GM19438 (cell line): ENCODE data around the gene PAPPA2.
"Not testable (repeated sequence)": the region's sequence is repeated elsewhere in the genome, so short reads cannot be mapped to it uniquely, and the experiment has no call there.

Source experiments
- ATAC-seq: cut with Tn5 transposase; IDR thresholded peaks from one replicate; pipeline ENCODE4 v1.9.1; 2021; ENCODE audit warnings: low read depth; ENCODE audit not compliant: unreplicated experiment

The PAPPA2 gene, protein sequence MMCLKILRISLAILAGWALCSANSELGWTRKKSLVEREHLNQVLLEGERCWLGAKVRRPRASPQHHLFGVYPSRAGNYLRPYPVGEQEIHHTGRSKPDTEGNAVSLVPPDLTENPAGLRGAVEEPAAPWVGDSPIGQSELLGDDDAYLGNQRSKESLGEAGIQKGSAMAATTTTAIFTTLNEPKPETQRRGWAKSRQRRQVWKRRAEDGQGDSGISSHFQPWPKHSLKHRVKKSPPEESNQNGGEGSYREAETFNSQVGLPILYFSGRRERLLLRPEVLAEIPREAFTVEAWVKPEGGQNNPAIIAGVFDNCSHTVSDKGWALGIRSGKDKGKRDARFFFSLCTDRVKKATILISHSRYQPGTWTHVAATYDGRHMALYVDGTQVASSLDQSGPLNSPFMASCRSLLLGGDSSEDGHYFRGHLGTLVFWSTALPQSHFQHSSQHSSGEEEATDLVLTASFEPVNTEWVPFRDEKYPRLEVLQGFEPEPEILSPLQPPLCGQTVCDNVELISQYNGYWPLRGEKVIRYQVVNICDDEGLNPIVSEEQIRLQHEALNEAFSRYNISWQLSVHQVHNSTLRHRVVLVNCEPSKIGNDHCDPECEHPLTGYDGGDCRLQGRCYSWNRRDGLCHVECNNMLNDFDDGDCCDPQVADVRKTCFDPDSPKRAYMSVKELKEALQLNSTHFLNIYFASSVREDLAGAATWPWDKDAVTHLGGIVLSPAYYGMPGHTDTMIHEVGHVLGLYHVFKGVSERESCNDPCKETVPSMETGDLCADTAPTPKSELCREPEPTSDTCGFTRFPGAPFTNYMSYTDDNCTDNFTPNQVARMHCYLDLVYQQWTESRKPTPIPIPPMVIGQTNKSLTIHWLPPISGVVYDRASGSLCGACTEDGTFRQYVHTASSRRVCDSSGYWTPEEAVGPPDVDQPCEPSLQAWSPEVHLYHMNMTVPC (N-terminal part only)

DNA sequence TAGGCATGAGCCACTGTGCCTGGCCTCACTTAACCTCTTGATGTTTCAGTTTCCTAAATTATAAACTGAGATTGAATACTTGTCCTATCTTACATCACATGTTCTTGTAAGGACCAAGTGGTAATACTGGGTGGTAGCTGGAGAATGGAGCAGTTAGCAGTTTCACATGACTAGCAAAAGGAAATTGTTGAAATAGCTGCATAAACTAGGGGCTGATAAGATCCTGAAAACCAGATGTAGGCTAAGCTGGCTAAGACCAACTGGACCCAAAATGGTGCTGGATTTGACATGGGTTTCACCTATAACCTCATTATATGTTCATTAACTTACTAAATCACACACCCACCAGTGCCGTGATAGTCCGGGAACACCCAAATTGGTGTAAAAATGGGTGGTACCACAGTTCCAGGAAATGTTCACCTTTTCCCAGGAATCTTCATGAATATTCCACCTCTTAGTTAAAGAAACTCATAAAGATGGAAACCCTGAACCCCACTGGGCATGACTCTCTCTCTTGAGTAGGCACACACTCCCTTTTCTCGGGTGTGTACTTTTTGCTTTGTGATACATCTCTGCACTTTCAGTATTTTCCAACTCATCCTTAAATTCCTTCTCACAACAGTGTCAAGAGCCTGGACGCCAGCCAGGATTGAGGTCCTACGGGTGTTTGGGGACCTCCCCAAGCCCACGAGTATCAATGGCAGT is at the start of gene PAPPA2:
Gene PAPPA2, plus strand, starts transcription at position 502 of the 705 bp plus-strand sequence. CDS start 93,148 bp downstream, outside the sequence.
- ATAC-seq, result no peak

DNA sequence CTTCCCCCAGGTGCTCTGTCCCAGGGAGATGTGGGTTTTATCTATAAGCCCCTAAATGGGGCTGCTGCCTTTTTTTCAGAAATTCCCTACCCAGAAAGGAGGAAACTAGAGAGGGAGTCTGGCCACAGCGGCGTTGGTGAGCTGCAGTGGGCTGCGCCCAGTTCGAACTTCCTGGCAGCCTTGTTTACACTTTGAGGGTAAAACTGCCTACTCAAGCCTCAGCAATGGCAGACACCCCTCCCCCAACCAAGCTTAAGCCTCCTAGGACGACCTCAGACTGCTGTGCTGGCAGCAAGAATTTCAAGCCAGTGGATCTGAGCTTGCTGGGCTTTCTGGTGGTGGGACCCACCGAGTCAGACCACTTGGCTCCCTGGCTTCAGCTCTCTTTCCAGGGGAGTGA is 46.2 kb upstream of the PAPPA2 start:
- ATAC-seq, result no peak

DNA sequence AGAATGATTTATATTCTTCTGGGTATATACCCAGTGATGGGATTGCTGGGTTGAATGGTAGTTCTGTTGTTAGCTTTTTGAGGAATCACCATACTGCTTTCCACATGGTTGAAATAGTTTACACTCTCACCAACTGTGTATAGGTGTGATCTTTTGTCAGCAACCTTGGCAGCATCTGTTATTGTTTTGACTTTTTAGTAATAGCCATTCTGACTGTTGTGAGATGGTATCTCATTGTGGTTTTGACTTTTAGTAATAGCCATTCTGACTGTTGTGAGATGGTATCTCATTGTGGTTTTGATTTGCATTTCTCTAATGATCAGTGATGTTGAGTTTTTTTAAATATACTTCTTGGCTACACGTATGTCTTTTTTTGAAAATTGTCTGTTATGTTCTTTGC is 43.4 kb upstream of the PAPPA2 start:
- ATAC-seq, result not testable (repeated sequence)

DNA sequence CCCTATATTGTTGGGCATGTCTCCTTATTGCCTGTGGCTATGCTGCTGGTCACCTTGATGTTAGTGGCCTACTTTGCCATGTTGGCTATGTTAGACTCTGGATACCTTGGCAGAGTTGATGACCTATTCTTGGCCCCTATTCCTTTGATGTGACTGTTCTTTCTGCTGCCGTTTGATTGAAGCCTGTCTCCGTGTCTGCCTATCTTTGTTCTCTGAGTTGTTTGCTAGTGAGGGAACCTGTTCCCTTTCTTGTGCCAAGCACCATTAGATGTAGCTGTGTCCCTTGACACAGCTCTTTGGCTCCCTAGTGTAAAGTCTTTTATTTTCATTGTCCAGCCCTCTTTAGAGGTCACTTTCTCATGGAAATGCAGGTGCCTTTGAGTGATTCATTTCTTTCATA is 28.7 kb upstream of the PAPPA2 start:
- no peak for ATAC-seq

DNA sequence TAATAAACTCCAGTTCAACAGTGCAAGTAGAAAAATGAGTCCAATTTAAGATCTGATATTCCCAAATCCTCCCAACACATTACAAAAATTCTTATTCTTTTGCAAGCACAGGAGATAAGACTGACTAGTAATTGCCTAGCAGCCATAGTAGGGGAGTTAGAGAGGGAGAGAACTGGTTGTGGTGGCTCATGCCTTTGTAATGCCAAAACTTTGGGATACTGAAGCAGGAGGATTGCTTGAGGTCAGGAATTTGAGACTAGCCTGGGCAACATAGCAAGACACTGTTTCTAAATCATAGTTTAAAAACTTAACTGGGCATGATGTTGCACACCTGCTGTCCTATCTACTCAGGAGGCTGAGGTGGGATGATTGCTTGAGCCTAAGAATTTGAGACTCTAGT is 26.7 kb upstream of the PAPPA2 start:
- no peak for ATAC-seq

DNA sequence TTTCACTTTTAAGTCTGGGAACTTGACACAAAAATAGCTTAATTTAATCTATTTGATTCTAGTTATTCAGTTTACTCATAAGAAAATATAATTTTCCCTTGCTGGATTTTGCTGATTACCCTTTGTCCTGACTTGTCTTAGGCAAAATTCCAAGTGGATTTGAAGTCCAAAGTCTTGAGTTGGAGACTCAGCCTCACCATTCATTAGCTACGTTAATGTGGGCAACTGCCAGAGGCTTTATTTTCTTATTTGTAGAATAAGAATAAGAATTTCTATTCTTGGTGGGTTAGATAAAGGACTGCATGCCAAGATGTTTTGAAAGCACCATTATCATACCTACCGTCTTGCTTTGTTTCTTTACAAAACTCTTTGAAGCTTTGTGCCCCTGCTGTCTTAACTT is 22.8 kb upstream of the PAPPA2 start:
- ATAC-seq, result no peak

DNA sequence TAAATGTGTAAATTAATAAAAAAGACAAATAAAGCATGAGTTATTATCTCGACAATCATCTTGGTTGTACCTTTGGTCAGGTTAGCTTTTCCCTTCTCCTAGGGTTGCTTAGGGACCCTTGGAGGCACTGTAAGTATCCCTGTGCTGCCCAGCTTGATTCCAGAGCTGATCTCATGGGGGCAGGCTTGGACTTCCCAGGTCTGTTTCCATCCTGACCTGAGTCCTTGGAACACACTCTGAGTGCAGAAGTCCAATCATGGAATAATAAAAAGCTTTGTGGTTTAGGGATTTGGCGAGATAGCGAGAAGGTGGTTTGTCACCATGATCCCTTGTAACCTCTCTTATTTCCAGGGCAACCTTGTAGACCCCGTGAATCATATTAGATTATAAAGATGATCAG is 18.7 kb upstream of the PAPPA2 start:
- no peak for ATAC-seq

DNA sequence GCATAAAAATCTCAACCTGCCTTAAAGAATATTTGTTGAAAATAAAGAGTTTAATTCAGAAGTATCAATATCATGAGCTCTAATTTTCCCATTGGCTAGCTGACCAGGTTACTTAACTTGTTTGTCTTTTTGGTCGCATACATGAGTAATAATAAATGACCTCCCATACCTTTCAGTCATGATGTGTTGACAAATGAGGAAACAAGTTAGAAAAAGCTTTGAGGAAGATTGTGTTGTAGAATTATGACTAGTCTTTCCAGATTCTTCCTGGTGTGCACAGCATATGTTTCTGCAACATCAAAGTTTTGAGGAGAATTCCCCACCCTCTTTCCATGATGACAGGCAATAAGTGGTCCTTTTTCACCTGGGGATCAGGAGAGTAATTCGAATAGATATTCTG is 17.6 kb upstream of the PAPPA2 start:
- ATAC-seq, result no peak

DNA sequence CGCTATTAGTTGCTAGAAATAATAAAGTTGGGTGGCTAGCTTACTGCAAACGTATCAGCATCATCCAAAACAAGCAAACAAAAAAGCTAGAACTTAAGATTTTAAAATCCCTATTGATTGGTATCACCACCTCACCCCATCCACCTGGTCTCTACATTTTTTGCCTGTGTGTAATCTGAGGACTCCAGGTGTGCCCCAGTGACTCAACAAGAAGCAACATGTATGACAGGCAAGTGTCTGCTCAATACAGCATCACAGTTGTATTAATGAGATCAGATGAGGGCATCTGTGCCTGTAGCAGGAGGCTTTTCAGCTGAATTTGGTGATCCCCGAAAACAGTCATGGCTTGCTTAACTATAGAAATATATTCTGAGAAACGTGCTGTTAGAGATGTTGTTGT is 14.6 kb upstream of the PAPPA2 start:
- no peak for ATAC-seq

DNA sequence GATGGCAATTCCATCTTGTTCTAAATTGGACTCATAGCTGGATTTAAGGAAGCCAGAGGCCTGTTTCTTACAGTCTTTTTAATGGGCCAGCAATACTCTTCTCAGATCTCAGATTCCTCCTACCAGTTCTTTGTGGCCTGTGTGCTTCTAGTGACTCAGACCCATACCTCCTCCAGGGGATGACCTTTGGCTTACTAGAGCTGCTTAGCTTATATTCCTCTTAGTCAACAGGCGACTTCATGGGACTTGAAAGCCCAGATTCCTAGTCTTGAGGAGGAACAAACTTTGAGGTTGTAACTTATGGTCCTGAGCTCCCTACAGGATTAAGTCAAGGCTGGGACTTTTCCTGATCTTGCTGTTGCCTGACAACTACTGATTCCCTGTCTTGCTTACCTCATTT is 12.4 kb upstream of the PAPPA2 start:
- ATAC-seq, result no peak

DNA sequence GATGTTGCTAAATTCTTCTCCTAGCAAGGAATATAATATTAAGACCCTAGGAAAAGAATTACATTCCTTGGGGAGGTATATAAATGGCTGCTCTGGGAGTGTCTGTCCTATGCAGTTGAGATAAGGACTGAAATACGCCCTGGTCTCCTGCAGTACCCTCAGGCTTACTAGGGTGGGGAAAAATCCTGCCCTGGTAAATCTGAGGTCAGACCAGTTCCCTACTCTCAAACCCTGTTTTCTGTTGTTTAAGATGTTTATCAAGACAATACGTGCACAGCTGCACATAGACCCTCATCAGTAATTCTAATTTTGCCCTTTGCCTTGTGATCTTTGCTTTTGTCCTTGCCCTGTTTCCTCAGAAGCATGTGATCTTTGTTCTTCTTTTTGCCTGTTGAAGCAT is 11.2 kb upstream of the PAPPA2 start:
- ATAC-seq, result not testable (repeated sequence)

DNA sequence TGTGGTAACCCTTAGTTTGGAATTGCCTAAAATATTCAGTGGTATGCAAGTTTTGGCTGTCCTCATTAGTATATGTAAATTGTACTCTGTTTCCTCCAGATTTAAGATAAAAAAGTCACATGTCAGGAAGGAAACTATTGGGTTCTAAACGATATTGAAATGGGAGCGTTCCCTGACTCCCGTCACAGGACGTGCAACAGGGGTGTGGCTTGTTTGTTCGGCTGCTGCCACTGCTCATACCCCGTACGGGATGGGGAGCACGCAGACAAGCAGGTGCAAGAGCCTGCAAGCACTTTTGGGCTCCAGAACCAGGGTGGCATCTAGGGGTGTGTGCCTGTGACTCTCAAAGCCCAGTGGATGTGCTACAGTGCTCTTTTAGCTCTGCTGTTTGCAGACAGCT is 6.2 kb upstream of the PAPPA2 start:
- ATAC-seq, result no peak

DNA sequence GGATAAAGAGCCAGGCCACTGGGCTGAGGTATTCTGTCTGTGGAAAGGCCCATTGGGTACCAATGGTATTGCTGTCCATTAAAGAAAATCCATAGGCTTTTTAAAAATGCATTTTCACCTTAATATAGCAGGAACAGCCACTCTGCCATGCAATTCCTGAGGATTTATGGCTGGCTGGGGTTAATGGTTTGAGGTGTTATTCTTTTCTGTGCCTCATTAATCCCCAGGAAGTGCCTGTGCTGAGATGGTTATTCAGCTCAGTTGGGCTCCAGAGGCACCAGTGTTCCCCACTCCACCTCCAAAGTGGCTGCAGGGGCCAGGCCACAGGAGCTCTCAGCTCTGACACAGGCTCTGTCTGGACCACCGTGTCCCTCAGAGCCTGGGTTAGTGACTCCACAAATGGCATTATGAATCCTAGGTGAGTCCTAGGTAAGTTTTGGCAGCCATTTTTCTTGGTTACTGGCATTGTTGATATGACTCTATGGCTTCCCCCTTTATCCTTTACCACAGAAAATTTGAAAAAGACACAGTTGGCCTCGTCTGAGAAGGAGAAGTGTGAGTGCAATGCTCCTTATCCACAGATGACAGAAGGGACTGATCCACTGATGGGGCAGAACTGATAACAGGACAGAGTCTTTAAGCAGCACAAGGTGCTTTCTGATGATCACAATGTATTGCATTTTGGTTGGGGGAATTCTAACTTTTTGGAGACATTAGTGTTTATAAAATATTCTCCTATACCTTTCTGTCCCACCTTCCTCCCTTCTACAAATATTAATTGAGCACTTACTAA is 2.2 kb upstream of the PAPPA2 start:
- ATAC-seq, result no peak

DNA sequence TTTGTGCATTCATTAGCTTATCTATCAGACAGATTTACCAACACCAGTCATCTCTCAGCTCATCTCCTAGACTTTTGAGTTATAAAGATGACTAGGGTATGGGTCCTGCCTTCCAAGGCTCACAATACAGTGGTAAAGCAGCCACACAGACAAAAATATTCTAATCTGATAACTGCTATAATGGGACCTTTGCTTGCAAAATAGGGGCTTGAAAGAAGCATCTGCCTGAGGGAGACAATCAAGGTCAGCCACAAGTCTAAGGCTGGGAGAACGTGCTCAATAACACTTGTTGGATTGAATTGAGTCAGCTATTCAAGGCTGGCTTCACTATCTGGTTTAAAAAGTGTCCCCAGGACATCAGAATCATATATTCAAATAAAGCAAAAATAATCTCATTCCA is 1.4 kb upstream of the PAPPA2 start:
- no peak for ATAC-seq

DNA sequence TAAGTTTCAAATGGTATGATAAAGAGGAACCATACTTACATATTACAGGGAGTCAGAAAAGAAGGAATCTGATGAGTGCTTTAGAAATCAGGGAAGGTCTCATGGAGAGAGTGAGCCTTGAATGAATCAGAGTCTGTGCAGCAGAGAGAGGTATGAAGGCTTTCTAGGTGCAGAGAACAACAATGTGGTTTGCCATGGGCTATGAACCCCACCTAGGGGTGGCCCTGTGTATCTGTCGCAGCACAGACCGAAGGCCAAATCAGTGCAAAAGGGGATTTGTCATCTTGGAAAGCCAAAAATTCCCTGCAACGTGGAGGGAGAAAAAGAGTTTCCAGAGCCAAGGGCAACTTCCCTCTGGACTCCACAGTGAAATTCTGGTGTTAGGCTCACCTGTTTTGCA is 3.5 kb downstream of the PAPPA2 start:
- no peak for ATAC-seq

DNA sequence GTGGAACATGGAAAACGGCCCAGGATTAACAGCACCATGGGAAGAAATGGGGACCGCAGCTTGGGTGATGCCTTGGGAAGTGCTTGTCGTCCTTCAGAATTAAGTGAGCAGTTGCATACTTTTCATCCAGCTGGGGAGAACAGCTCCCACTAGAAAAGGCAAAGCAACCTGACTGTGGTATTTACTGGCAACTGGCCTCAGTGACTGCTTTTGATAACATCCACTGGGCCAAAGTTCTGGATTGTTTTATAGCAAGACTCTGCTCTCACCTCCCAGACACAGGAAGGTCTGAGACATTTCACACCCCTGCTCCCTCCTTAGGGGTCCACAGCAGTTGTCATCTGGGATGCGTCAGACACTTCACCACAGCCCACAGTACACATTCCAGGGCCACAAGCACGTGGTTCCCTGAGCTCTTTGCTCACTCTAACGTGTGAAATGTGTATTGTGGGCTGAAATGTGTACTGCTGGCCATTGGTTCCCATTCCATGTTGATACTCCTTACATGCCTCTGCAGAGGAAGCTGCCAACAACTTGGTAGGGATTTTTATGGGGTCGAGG is 6.6 kb downstream of the PAPPA2 start:
- no peak for ATAC-seq

DNA sequence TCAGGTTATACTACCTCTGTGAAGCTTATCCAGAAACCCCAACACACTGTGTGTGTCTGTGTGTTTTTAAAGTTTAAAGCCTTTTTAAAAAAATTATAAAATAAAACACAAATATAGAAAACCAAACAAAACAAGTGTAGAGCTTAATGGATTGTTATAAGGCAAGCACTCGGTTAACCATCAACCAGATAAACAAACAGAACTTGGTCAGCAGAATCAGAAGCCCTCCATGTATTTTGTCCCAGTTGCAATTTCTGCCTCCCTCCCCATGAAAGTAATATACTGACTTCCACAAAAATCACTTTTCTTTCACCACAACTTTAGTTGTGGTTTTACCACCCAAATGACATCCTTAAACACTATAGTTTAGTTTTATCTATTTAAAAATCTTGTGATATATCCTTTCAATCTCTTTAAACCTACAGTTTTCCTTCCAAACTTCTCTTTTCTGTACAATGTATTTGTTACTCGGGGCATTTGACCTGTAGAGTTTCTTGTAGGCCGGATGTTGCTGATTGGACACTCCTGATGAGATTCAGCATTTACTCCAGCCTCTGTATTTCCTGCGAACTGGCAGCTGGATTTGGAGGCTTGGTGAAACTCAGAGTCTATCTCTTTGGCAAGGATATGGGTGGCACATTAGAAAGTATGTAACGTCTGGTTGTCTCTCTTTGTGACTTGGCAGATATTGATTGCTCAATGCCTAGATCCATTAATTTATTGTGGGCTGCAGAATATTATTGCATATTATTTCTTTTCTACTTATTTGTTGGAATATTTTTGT is 8.6 kb downstream of the PAPPA2 start:
- ATAC-seq, result no peak

DNA sequence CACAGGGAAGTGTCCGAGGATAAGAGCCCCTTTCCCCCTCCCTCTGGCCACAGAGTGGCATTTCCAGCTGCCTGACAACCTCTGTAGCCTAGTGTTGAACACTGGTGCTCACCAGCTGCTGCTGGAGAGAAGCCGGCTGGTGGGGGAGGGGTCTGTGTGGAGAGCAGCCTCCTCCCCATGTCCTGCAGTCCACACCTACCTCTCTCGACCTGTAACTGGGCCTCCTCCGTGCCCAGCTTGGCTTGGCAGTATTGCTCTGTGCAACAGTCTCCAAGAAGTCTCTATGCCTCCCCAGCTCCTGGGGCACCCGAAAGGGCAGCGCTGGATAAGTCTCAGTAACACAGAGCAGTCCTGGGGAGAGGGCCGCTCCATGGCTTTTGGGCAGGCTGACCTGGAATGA is 17.0 kb downstream of the PAPPA2 start:
- no peak for ATAC-seq

DNA sequence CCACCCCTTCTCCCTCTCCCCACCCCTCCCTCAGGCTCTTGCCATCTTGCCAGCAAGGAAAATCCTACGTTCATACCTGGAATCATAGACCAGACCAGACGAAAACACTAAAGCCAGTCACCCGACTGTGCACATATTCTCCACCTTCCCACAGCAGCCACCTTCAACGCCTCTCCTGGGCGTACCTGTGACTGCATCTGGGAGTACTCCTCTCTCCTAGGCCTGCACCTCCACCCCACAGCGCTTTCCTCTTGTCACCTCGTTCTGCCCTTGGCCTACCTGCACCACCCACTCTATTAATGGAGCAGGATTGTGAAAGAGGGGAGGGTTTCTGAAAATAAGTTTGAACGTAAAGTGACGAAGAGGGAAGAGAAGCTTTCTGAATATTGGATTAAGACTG is 17.8 kb downstream of the PAPPA2 start:
- ATAC-seq, result no peak
